ENCODE measurements around the gene FALEC.

DNA sequence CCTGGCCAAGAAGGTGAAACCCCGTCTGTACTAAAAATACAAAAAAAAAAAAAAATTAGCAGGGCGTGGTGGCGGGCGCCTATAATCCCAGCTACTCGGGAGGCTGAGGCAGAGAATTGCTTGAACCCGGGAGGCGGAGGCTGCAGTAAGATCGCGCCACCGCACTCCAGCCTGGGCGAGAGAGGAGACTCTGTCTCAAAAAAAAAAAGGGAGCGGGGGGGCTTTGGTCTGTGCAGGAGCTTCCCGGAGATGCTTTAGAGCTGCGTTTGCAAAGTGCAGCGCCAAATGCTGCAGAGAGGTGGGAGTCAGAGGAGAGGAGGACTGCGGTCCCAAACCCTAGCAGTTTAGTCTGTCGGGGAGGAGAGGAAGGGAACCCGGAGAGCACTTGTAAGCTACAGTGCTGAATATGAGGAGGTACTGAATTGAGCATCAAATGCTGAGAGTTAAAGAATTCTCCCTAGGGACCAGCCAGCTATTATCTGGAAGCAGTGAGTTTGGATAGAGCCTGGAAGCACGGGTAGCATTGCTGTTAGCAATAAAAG lies 569 bp downstream of the FALEC start:
- TF ChIP-seq OSR1 (CRISPR knock-in tag; IDR thresholded peaks at IDR 0.05): 0 out of 2 replicates have a peak, but pooled peaks have one; percentile 77
- TF ChIP-seq, protein P1, sequence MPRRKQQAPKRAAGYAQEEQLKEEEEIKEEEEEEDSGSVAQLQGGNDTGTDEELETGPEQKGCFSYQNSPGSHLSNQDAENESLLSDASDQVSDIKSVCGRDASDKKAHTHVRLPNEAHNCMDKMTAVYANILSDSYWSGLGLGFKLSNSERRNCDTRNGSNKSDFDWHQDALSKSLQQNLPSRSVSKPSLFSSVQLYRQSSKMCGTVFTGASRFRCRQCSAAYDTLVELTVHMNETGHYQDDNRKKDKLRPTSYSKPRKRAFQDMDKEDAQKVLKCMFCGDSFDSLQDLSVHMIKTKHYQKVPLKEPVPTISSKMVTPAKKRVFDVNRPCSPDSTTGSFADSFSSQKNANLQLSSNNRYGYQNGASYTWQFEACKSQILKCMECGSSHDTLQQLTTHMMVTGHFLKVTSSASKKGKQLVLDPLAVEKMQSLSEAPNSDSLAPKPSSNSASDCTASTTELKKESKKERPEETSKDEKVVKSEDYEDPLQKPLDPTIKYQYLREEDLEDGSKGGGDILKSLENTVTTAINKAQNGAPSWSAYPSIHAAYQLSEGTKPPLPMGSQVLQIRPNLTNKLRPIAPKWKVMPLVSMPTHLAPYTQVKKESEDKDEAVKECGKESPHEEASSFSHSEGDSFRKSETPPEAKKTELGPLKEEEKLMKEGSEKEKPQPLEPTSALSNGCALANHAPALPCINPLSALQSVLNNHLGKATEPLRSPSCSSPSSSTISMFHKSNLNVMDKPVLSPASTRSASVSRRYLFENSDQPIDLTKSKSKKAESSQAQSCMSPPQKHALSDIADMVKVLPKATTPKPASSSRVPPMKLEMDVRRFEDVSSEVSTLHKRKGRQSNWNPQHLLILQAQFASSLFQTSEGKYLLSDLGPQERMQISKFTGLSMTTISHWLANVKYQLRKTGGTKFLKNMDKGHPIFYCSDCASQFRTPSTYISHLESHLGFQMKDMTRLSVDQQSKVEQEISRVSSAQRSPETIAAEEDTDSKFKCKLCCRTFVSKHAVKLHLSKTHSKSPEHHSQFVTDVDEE (CRISPR knock-in tag; IDR thresholded peaks at IDR 0.05): no peak
- no peak for TF ChIP-seq RARB (CRISPR knock-in tag; IDR thresholded peaks at IDR 0.05)
- TF ChIP-seq, protein P2, sequence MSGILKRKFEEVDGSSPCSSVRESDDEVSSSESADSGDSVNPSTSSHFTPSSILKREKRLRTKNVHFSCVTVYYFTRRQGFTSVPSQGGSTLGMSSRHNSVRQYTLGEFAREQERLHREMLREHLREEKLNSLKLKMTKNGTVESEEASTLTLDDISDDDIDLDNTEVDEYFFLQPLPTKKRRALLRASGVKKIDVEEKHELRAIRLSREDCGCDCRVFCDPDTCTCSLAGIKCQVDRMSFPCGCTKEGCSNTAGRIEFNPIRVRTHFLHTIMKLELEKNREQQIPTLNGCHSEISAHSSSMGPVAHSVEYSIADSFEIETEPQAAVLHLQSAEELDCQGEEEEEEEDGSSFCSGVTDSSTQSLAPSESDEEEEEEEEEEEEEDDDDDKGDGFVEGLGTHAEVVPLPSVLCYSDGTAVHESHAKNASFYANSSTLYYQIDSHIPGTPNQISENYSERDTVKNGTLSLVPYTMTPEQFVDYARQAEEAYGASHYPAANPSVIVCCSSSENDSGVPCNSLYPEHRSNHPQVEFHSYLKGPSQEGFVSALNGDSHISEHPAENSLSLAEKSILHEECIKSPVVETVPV (CRISPR knock-in tag; IDR thresholded peaks at IDR 0.05): no peak
- TF ChIP-seq, protein P3, sequence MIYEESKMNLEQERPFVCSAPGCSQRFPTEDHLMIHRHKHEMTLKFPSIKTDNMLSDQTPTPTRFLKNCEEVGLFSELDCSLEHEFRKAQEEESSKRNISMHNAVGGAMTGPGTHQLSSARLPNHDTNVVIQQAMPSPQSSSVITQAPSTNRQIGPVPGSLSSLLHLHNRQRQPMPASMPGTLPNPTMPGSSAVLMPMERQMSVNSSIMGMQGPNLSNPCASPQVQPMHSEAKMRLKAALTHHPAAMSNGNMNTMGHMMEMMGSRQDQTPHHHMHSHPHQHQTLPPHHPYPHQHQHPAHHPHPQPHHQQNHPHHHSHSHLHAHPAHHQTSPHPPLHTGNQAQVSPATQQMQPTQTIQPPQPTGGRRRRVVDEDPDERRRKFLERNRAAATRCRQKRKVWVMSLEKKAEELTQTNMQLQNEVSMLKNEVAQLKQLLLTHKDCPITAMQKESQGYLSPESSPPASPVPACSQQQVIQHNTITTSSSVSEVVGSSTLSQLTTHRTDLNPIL (CRISPR knock-in tag; IDR thresholded peaks at IDR 0.05; ENCODE audit: low read depth): no peak
- TF ChIP-seq ZC3H10 (CRISPR knock-in tag; IDR thresholded peaks at IDR 0.05): no peak
- TF ChIP-seq, protein P4, sequence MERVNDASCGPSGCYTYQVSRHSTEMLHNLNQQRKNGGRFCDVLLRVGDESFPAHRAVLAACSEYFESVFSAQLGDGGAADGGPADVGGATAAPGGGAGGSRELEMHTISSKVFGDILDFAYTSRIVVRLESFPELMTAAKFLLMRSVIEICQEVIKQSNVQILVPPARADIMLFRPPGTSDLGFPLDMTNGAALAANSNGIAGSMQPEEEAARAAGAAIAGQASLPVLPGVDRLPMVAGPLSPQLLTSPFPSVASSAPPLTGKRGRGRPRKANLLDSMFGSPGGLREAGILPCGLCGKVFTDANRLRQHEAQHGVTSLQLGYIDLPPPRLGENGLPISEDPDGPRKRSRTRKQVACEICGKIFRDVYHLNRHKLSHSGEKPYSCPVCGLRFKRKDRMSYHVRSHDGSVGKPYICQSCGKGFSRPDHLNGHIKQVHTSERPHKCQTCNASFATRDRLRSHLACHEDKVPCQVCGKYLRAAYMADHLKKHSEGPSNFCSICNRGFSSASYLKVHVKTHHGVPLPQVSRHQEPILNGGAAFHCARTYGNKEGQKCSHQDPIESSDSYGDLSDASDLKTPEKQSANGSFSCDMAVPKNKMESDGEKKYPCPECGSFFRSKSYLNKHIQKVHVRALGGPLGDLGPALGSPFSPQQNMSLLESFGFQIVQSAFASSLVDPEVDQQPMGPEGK (CRISPR knock-in tag; IDR thresholded peaks at IDR 0.05; ENCODE audit: borderline replicate concordance): no peak
- TF ChIP-seq ZNF8 (CRISPR knock-in tag; IDR thresholded peaks at IDR 0.05): no peak
- no peak for TF ChIP-seq GLIS3 (CRISPR knock-in tag; IDR thresholded peaks at IDR 0.05)
- no peak for TF ChIP-seq TOX (CRISPR knock-in tag; IDR thresholded peaks at IDR 0.05; ENCODE audit: borderline replicate concordance)
